GM12801 (cell line): ENCODE results near the gene ADAMTSL3.

Experiments
- CTCF ChIP-seq: IDR thresholded peaks from one replicate; pipeline ENCODE4 v1.5.1; 2011; ENCODE audit warnings: control low read depth; ENCODE audit not compliant: insufficient read length; ENCODE audit errors: extremely low read depth

Gene ADAMTSL3

GRCh38 chr15:83784975-83785374 lies 131.1 kb downstream of the ADAMTSL3 start:
- no peak for TF ChIP-seq CTCF

GRCh38 chr15:83786336-83786735 lies 132.4 kb downstream of the ADAMTSL3 start:
- TF ChIP-seq CTCF: no peak

- TF ChIP-seq CTCF: no peak
These were observed 139.1 kb downstream of the ADAMTSL3 start for GRCh38 chr15:83793069-83793468.

GRCh38 chr15:83794209-83794608 lies 140.3 kb downstream of the ADAMTSL3 start:
- TF ChIP-seq CTCF: no peak

- TF ChIP-seq CTCF: no peak
These were observed 155.4 kb downstream of the ADAMTSL3 start for GRCh38 chr15:83809345-83809744.

GRCh38 chr15:83810110-83810509 lies 156.2 kb downstream of the ADAMTSL3 start:
- TF ChIP-seq CTCF: no peak

GRCh38 chr15:83813682-83814081 lies 159.8 kb downstream of the ADAMTSL3 start:
- no peak for TF ChIP-seq CTCF

GRCh38 chr15:83815506-83815905 lies 161.6 kb downstream of the ADAMTSL3 start:
- no peak for TF ChIP-seq CTCF
